Activated CD8-positive, alpha-beta memory T cell treated with anti-CD3 and anti-CD28 coated beads, Interleukin-2, amount 50 U/mL, for 1 hour (primary cell): ENCODE results near the gene HPN.
"Not testable (repeated sequence)": the region's sequence is repeated elsewhere in the genome, so short reads cannot be mapped to it uniquely, and the experiment has no call there.

Experiments used
- DNase-seq: peaks from one replicate; pipeline ENCODE4 v3.0.0-alpha.2; 2020; ENCODE audit errors: extremely low read depth

Gene HPN

GRCh38 chr19:35009424-35010415, 31.8 kb upstream of the HPN start:
- no peak for DNase-seq

GRCh38 chr19:35011091-35011689, 30.3 kb upstream of the HPN start:
- no peak for DNase-seq

DNA sequence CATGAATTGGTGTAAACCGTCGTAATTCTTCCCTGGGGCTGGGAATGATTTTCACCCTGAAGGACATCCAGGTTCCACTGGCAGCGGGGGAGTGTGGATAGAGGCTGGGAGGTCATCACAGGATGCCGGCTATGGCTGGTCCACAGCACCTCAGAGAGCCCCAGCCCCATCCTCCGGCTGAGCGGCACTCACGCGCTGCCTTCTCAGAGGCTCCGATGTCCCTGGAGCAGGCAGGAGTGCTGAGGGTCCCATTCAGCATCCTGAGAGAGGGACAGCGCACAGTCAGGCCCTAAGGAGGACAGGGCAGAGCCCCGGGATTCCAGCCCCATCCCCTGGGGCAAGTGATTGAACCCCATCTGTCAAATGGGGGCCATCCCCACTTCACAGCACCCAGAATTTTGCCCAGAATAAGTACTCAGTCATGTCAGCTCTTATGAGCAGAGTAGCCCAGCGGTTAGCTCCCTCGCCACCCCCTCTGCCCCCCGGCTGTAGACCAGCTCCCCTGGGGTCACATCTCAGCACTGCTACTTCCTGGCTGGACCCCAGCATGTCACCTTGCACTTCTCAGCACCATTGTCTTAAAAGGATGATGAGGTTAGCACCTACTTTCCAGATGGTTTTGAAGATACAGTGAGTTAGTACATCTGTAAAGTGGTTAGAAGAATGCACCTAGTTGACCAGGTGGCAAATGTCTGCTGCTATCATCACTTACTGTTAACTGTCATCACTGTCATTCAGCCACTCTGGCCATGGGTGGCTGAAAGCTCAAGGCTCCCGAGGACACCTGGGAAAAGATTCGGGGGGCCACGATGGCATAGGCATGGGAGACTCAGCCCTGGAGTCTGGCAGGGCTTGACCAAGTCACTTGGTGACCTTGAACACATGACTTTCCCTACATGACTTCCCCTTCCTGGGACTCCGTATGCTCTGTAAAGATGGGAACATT, 29.5 kb upstream of the HPN start:
- DNase-seq: no peak

DNA sequence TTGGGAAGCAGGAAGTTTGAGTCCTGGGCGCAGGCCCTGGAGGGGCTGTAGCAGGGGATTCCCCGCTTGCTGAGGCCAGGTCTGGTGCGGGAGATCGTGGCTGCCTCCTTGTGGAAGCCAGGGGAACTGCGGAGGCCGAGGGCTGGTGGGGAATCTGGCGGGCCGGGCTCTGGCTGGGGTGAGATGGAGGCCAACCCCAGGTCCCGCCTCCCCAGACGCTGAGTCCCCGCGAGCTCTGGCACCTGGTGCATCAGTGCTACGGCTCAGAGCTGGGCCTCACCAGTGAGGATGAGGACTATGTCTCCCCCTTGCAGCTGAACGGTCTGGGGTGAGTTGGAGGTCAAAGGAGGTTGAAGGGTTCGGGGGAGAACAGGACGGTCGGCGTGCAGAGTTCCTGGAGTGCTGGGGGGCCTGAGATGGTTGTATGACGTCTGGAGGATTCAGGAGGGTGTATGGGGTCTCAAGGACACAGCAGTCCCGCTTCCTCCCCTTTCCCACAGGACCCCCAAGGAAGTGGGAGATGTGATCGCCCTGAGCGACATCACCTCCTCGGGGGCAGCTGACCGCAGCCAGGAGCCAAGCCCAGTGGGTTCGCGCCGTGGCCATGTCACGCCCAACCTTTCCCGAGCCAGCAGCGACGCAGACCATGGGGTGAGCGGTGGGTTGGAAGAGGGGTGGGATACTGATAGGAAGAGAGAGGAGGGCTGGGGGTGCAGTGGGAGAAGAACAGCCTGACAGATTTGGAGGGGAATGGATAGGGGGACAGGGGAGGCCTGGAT, 28.3 kb upstream of the HPN start:
- peak; percentile 55 for DNase-seq

DNA sequence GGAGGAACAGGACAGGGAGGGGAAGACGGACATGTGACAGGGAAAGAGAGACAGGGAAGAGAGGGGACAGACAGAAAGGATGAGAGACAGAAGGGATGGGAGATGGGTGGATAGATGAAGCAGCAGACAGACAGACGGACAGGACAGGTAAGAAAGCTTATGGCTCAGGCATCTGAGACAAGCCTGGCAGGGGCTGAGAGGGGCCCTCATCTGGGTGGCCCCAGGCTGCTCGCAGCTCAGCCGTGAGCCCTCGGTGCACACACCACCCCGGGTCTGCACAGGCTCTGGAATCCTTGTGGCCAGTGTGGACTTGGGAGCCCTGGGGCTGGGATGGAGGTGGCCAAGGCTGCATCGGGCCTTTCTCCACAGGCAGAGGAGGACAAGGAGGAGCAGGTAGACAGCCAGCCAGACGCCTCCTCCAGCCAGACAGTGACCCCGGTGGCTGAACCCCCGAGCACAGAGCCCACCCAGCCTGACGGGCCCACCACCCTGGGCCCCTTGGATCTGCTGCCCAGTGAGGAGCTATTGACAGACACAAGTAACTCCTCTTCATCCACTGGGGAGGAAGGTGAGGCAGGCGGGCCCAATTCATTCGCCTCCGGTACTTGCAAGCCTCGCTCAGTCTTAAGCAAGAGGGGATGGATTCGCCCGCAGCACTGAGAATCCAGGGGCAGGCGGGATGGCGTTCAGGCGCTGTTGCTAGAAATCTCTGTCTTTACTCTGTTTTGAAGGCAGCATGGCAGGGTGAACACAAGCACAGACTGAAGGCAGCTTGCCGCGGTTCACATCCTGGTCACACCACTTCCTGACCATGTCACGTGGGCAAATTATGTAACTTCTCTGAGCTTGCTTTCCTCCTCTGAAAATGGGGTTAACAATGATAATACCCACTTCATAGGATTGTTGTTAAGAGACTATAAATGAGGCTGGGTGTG, 27.4 kb upstream of the HPN start:
- DNase-seq: no peak

DNA sequence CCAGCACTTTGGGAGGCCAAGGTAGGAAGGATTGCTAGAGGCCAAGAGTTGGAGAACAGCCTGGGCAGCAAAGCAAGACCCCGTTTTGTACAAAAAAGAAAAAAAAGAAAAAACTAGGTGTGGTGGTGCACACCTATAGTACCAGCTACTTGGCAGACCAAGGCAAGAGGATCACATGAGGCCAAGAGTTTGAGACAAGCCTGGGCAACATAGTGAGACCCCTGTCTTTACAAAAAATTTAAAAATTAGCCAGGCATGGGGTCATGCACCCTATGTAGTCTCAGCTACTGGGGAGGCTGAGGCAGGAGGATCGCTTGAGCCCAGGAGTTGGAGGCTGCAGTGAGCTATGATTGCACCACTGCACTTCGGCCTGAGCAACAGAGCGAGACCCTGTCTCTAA, 26.7 kb upstream of the HPN start:
- DNase-seq: not testable (repeated sequence)

DNA sequence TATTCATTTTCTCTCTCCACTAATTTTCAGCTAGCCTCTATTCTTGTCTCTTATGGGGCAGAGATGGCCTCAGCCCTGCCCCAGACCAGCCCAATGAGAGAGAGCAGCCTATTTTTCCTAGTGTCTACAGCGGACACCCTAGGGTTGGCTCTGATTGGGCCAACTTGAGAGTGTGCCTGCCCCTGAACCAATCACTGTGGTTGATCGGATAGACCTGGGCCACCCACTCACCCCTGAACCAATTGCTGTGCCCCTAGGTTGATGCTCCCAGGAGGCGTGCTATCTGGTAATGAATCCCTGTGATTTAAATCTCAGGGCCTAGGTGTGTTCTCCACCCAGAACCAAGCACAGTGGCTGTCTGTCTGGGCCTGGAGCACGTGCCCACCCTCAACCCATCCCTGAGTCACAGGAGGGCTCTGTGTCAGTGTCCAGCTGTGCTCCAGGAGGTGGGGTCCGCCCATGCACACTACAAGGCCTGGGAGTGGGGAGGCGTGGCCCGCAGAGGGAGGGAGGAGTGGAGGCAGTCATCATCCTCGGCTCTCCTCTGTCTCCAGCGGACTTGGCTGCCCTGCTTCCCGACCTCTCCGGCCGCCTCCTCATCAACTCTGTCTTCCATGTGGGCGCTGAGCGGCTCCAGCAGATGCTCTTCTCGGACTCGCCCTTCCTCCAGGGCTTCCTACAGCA, 26.1 kb upstream of the HPN start:
- no peak for DNase-seq

- no peak for DNase-seq
Observed at GRCh38 chr19:35015954-35016351, 25.6 kb upstream of the HPN start.

DNA sequence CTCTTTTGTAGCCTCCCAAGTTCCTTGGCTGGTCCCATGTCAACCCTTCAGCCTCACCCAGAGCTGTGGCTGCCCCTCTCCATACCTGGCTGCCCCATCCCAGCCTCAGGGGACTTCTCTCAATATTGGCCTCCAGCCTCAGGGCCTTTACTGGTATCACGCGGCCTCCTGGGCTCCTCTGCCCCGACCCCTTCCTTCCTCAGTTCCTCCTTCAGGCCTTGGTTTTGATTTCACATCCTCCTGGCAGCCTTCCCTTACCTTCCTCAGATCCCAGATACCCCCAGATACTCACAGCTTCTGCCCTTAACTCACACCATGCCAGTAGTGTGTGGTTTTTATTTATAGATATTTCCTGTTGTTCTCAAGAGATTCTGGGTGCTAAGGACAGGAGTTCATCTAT, 24.0 kb upstream of the HPN start:
- DNase-seq: no peak

GRCh38 chr19:35018379-35018778, 23.1 kb upstream of the HPN start:
- DNase-seq: no peak

GRCh38 chr19:35019144-35019543, 22.4 kb upstream of the HPN start:
- DNase-seq: no peak

- DNase-seq: no peak
Observed at GRCh38 chr19:35021016-35021415, 20.5 kb upstream of the HPN start.

GRCh38 chr19:35021596-35021995, 19.9 kb upstream of the HPN start:
- DNase-seq: no peak

DNA sequence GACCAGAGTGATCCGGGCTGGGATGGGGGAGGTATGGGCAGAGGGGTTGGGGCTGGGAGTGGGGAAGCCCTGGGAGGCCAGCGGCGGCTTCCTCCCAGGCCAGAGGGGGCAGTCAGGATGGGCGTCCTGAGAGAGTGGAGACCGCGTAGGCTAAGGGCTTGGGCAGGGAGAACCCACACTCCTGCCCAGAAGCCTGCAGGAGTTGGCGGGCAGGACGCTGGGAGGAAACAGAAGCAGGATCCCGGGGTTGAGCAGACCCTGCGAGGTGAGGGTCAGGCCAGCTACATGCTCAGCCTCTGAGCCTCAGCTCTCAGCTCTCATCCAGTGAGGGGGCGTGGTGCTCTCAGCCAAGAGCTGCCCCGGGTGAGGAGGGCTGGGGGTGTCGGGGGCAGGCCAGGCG, 19.1 kb upstream of the HPN start:
- no peak for DNase-seq

GRCh38 chr19:35023428-35023827, 18.1 kb upstream of the HPN start:
- DNase-seq: no peak

- no peak for DNase-seq
Observed at GRCh38 chr19:35024095-35024494, 17.4 kb upstream of the HPN start.

DNA sequence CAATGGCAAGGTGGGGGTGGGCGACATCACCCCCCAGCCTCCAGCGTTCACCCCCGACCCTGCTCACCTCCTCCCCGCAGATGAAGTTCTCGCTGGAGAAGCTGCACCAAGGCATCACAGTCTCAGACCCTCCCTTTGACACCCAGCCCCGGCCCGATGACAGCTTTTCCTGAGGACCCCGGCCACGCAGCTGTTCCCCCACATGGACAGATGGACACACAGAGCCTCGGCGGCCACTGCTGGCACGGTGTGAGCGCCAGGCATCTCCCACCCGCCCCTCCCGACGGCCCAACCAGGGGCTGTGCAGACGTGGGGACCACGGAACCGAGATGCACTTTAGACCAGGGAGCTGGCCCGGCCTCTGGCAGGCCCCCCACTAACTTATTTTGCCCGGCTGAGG, 15.6 kb upstream of the HPN start:
- DNase-seq: no peak

GRCh38 chr19:35026418-35026817, 15.1 kb upstream of the HPN start:
- DNase-seq: no peak

DNA sequence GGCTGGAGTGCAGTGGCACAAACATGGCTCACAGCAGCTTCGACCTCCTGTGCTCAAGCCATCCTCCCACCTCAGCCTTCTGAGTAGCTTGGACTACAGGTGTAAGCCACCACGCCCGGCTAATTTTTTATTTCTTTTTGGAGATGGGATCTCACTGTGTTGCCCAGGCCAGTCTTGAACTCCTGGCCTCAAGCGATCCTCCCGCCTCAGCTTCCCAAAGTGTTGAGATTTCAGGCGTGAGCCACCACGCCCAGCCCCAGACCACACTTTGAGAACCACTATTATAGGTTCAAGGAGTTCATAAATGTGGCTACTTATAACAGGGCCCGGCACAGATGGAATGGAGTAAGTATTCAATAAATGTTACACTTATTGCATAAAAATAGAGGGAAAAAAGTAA, 14.5 kb upstream of the HPN start:
- no peak for DNase-seq
